HepG2 (cell line): ENCODE data around the gene SBNO2. TPM values are rescaled to one million over a fixed set of nuclear protein-coding genes. Genes with fewer than 3 reads are reported as not detected.

ENCODE experiments used
- ATF2 ChIP-seq: sonication (generic); formaldehyde crosslinking; IDR thresholded peaks from 2 replicates; pipeline ENCODE4 v1.4.0; 2020; ENCODE audit warnings: missing genetic modification reagents
- HDAC2 ChIP-seq: sonication (generic); formaldehyde crosslinking; IDR thresholded peaks from 2 replicates; pipeline ENCODE4 v1.4.0; 2020; ENCODE audit warnings: missing genetic modification reagents
- IRX3 ChIP-seq: sonication (generic); formaldehyde crosslinking; IDR thresholded peaks from 2 replicates; pipeline ENCODE4 v1.8.1; 2023; ENCODE audit warnings: mild to moderate bottlenecking, low read depth, missing genetic modification reagents, borderline replicate concordance
- KLF9 ChIP-seq: IDR thresholded peaks from 2 replicates; pipeline ENCODE4 v1.6.1; 2016; ENCODE audit warnings: low read depth
- MED1 ChIP-seq: sonication (generic); formaldehyde crosslinking; IDR thresholded peaks from 2 replicates; pipeline ENCODE4 v1.4.0; 2020; ENCODE audit warnings: missing genetic modification reagents
- MED8 ChIP-seq: sonication (generic); formaldehyde crosslinking; IDR thresholded peaks from 2 replicates; pipeline ENCODE4 v1.8.1; 2023; ENCODE audit warnings: mild to moderate bottlenecking, missing genetic modification reagents; ENCODE audit not compliant: insufficient replicate concordance
- MTA3 ChIP-seq: sonication (generic); formaldehyde crosslinking; IDR thresholded peaks from 2 replicates; pipeline ENCODE4 v1.4.0; 2020; ENCODE audit warnings: missing genetic modification reagents
- NFATC3 ChIP-seq: sonication (generic); formaldehyde crosslinking; IDR thresholded peaks from 2 replicates; pipeline ENCODE4 v1.5.1; 2020; ENCODE audit warnings: mild to moderate bottlenecking, missing genetic modification reagents
- NR2C2 ChIP-seq: sonication (generic); formaldehyde crosslinking; IDR thresholded peaks from 2 replicates; pipeline ENCODE4 v1.4.0; 2020; ENCODE audit warnings: missing genetic modification reagents, mild to moderate bottlenecking, moderate library complexity, borderline replicate concordance
- RARG ChIP-seq: sonication (generic); formaldehyde crosslinking; IDR thresholded peaks from 2 replicates; pipeline ENCODE4 v1.4.0; 2020; ENCODE audit warnings: low read depth, mild to moderate bottlenecking, missing genetic modification reagents
- SIN3A ChIP-seq: IDR thresholded peaks from 2 replicates; pipeline ENCODE4 v1.6.1; 2011; ENCODE audit warnings: low read depth, mild to moderate bottlenecking, control low read depth, low read length, borderline replicate concordance
- SMAD3 ChIP-seq: sonication (generic); formaldehyde crosslinking; IDR thresholded peaks from 2 replicates; pipeline ENCODE4 v1.4.0; 2020; ENCODE audit warnings: missing genetic modification reagents
- SNAI1 ChIP-seq: sonication (generic); formaldehyde crosslinking; IDR thresholded peaks from 2 replicates; pipeline ENCODE4 v1.5.0; 2020; ENCODE audit warnings: mild to moderate bottlenecking, missing genetic modification reagents, borderline replicate concordance
- ZKSCAN5 ChIP-seq: sonication (generic); formaldehyde crosslinking; IDR thresholded peaks from 2 replicates; pipeline ENCODE4 v1.5.1; 2020; ENCODE audit warnings: mild to moderate bottlenecking, missing genetic modification reagents
- ZMYM3 ChIP-seq: sonication (generic); formaldehyde crosslinking; IDR thresholded peaks from 2 replicates; pipeline ENCODE4 v1.5.1; 2020; ENCODE audit warnings: mild to moderate bottlenecking, missing genetic modification reagents
- ZNF3 ChIP-seq: IDR thresholded peaks from 2 replicates; pipeline ENCODE4 v1.7.0; 2017; ENCODE audit warnings: inconsistent platforms
- ZNF543 ChIP-seq: sonication (generic); formaldehyde crosslinking; IDR thresholded peaks from 2 replicates; pipeline ENCODE4 v1.4.0; 2020; ENCODE audit warnings: mild to moderate bottlenecking, missing genetic modification reagents
- ZNF687 ChIP-seq: sonication (generic); formaldehyde crosslinking; IDR thresholded peaks from 2 replicates; pipeline ENCODE4 v1.5.1; 2020; ENCODE audit warnings: mild to moderate bottlenecking, missing genetic modification reagents, moderate library complexity
- ZNF749 ChIP-seq: sonication (generic); formaldehyde crosslinking; IDR thresholded peaks from 2 replicates; pipeline ENCODE4 v1.8.0; 2022; ENCODE audit warnings: mild to moderate bottlenecking, missing genetic modification reagents, moderate library complexity, borderline replicate concordance
- ZNF761 ChIP-seq: sonication (generic); formaldehyde crosslinking; conservative IDR thresholded peaks from 2 replicates; pipeline ENCODE4 v1.4.0; 2020; ENCODE audit warnings: mild to moderate bottlenecking, missing genetic modification reagents
- ZNF878 ChIP-seq: sonication (generic); formaldehyde crosslinking; IDR thresholded peaks from 2 replicates; pipeline ENCODE4 v1.8.1; 2023; ENCODE audit warnings: mild to moderate bottlenecking, missing genetic modification reagents, moderate library complexity
- polyA plus RNA-seq, 8 experiments: library from polyadenylated mRNA; depleted of rRNA in 3 of 8; stranded (reverse) in 7 of 8; unstranded in 1 of 8; fragments of >200 nt; fragmentation: Illumina TruSeq in 4 of 8; extraction: Trizol in 4 of 8; gene quantifications; 2 replicates each; pipeline versions ENCODE4 v1.2.1 to v1.2.3, GENCODE V29; 2011 to 2016; ENCODE audit warnings: low read depth in 4 of 8, missing spikeins in 1 of 8, mixed read lengths in 1 of 8; ENCODE audit not compliant: insufficient read depth in 1 of 8
- total RNA-seq, 5 experiments: library from RNA; depleted of rRNA; stranded (reverse); fragments of >200 nt; fragmentation: Illumina TruSeq; extraction: Trizol; gene quantifications; 2 replicates each; pipeline ENCODE4 v1.2.3, GENCODE V29; 2016; ENCODE audit warnings: low read depth in 1 of 5
- TF ChIP-seq, protein P1 (sequence below): IDR thresholded peaks from 2 replicates; pipeline ENCODE4 v1.6.1; 2016; ENCODE audit warnings: mild to moderate bottlenecking, missing biosample characterization, missing genetic modification reagents
- TF ChIP-seq, protein P2 (sequence below): sonication (generic); formaldehyde crosslinking; IDR thresholded peaks from 2 replicates; pipeline ENCODE4 v1.8.1; 2023; ENCODE audit warnings: mild to moderate bottlenecking, missing genetic modification reagents

SBNO2 gene
- total and polyA plus RNA-seq, 2 of the 13 experiments (the other 11 are each of a cell fraction or from before 2014, with no cell fraction given), result 8.6 to 10.4 TPM

- TF ChIP-seq ZNF749 (no peak), SNAI1 (CRISPR knock-in tag) (no peak), SIN3A (0 out of 2 replicates have a peak, but pooled peaks have one; percentile 26), MTA3 (CRISPR knock-in tag) (no peak), ZNF543 (CRISPR knock-in tag) (0 out of 2 replicates have a peak, but pooled peaks have one; percentile 19), NR2C2 (no peak), MED8 (CRISPR knock-in tag) (no peak), MED1 (CRISPR knock-in tag) (no peak), ZNF3 (CRISPR knock-in tag) (no peak), SMAD3 (CRISPR knock-in tag) (no peak), ZKSCAN5 (CRISPR knock-in tag) (no peak), HDAC2 (no peak), IRX3 (CRISPR knock-in tag) (no peak), ZNF878 (CRISPR knock-in tag) (no peak), KLF9 (CRISPR knock-in tag) (no peak), ZNF687 (CRISPR knock-in tag) (peak; percentile 38; the same call in 1 of the 2 replicates), RARG (CRISPR knock-in tag) (no peak), ZNF761 (no peak), ATF2 (CRISPR knock-in tag) (no peak), NFATC3 (CRISPR knock-in tag) (no peak), ZMYM3 (CRISPR knock-in tag) (no peak)
- TF ChIP-seq, protein P1, sequence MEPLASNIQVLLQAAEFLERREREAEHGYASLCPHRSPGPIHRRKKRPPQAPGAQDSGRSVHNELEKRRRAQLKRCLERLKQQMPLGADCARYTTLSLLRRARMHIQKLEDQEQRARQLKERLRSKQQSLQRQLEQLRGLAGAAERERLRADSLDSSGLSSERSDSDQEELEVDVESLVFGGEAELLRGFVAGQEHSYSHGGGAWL (CRISPR knock-in tag), result no peak
- TF ChIP-seq, protein P2, sequence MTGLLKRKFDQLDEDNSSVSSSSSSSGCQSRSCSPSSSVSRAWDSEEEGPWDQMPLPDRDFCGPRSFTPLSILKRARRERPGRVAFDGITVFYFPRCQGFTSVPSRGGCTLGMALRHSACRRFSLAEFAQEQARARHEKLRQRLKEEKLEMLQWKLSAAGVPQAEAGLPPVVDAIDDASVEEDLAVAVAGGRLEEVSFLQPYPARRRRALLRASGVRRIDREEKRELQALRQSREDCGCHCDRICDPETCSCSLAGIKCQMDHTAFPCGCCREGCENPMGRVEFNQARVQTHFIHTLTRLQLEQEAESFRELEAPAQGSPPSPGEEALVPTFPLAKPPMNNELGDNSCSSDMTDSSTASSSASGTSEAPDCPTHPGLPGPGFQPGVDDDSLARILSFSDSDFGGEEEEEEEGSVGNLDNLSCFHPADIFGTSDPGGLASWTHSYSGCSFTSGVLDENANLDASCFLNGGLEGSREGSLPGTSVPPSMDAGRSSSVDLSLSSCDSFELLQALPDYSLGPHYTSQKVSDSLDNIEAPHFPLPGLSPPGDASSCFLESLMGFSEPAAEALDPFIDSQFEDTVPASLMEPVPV (CRISPR knock-in tag), result no peak
These were observed 1.5 kb downstream of the SBNO2 start (continued) for GRCh38 chr19:1172353-1173158.
